ENCODE results near the gene TREX2. TPM values are rescaled to one million over a fixed set of nuclear protein-coding genes. Genes with fewer than 3 reads are reported as not detected.

TREX2 gene
- total and polyA plus RNA-seq, 12 donors = 0.28 to 4.3 (median 1.1) TPM; not detected in 2

GRCh38 chrX:153441296-153441695, 4.6 kb downstream of the TREX2 start:
- no peak for DNase-seq
- Histone ChIP-seq H3K36me3 (replicated peaks in 1 of 2) (no peaks in the 10 kb centered on the region), H3K4me3 (no peak overlapping the region), H3K27me3 (peaks cover 4% of the 10 kb centered on the region), H3K9me3 (replicated peaks in 1 of 3) (no peaks in the 10 kb centered on the region), H3K4me1 (replicated peaks in 1 of 2) (no peaks in the 10 kb centered on the region), H3K27ac (no peak overlapping the region)
- WGBS, 4 donors = 39 to 63% (median 55%) methylated on average over 7 of the region's 7 CpGs
- TF ChIP-seq POLR2A (IDR thresholded peaks at IDR 0.05) (no peak), CTCF (IDR thresholded peaks at IDR 0.05) (no peak)
- intact Hi-C loops (cut with DNase I) = no loop called here

- H3K4me3 ChIP-seq = no peak overlapping the region
- H3K27ac ChIP-seq = no peak overlapping the region
- intact Hi-C loops (cut with DNase I) = no loop called here
- no peaks in the 10 kb centered on the region for H3K36me3 ChIP-seq (replicated peaks in 1 of 2)
- H3K4me1 ChIP-seq (replicated peaks in 1 of 2) = no peaks in the 10 kb centered on the region
- H3K27me3 ChIP-seq = peaks cover 4% of the 10 kb centered on the region
- 77 to 85% (median 82%) methylated on average over 4 to 13 of the region's 13 CpGs for WGBS, 4 donors
- no peak for DNase-seq
- TF ChIP-seq POLR2A (IDR thresholded peaks at IDR 0.05) (no peak), CTCF (IDR thresholded peaks at IDR 0.05) (no peak)
- no peaks in the 10 kb centered on the region for H3K9me3 ChIP-seq (replicated peaks in 1 of 3)
These were observed 5.2 kb downstream of the TREX2 start for GRCh38 chrX:153440556-153441135.

- no peak overlapping the region for H3K4me3 ChIP-seq
- peaks cover 4% of the 10 kb centered on the region for H3K27me3 ChIP-seq
- WGBS, 4 donors = 83 to 94% (median 91%) methylated on average over 4 of the region's 4 CpGs
- intact Hi-C loops (cut with DNase I) = no loop called here
- no peaks in the 10 kb centered on the region for H3K36me3 ChIP-seq (replicated peaks in 1 of 2)
- no peaks in the 10 kb centered on the region for H3K9me3 ChIP-seq (replicated peaks in 1 of 3)
- H3K4me1 ChIP-seq (replicated peaks in 1 of 2) = no peaks in the 10 kb centered on the region
- TF ChIP-seq CTCF (IDR thresholded peaks at IDR 0.05) (no peak), POLR2A (IDR thresholded peaks at IDR 0.05) (no peak)
- no peak overlapping the region for H3K27ac ChIP-seq
- DNase-seq = no peak
These were observed 5.9 kb downstream of the TREX2 start for GRCh38 chrX:153439977-153440376.

GRCh38 chrX:153438532-153438931, 7.3 kb downstream of the TREX2 start:
- peaks cover 4% of the 10 kb centered on the region for H3K27me3 ChIP-seq
- no peak for TF ChIP-seq POLR2A (IDR thresholded peaks at IDR 0.05)
- TF ChIP-seq CTCF (IDR thresholded peaks at IDR 0.05) = peak in 3 of 6 experiments; percentile 19 to 34 (median 32)
- H3K9me3 ChIP-seq (replicated peaks in 1 of 3) = no peaks in the 10 kb centered on the region
- DNase-seq = peak in 3 of 7 donors; percentile 36 to 55 (median 49)
- no peaks in the 10 kb centered on the region for H3K36me3 ChIP-seq (replicated peaks in 1 of 2)
- intact Hi-C loops (cut with DNase I) = no loop called here
- no peak overlapping the region for H3K4me3 ChIP-seq
- no peaks in the 10 kb centered on the region for H3K4me1 ChIP-seq (replicated peaks in 1 of 2)
- no peak overlapping the region for H3K27ac ChIP-seq
- 14 to 65% (median 43%) methylated on average over 5 to 8 of the region's 8 CpGs for WGBS, 4 donors
